GM19324 (cell line): ENCODE measurements around the gene PNO1.
"Not testable (repeated sequence)": the region's sequence is repeated elsewhere in the genome, so short reads cannot be mapped to it uniquely, and the experiment has no call there.

ENCODE experiments used
- ATAC-seq: cut with Tn5 transposase; IDR thresholded peaks from one replicate; pipeline ENCODE4 v1.9.1; 2021; ENCODE audit warnings: mild to moderate bottlenecking, moderate library complexity; ENCODE audit not compliant: unreplicated experiment, low FRiP score

Gene PNO1

DNA sequence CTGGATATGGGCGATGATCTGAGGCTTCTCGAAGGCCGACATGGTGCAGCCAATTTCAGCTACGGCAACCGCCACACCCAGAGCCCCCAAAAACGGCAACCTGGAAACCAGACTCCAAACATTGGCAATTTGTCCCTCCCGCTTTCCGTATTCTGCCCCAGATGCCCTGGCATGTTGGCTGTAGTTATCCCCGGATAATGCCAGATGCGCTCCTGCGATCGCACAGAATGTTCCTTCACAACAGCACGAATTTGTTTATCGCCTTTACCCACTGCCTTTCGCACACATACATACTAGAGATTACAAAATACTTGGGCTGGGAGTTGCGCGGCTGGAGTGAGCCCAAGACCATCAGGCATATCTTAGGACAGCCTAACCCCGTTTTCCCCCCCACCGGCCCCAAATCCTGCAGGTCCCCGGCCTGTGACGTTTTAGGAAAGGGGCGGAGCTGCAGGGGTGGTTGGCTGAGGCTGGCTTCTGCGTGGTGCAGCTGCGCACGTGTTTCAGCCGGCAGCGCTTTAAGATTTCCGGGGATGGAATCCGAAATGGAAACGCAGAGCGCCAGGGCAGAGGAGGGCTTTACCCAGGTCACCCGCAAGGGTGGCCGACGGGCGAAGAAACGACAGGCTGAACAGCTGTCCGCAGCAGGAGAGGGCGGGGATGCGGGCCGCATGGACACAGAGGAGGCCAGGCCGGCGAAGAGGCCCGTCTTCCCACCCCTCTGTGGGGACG is at the start of gene PNO1:
TSS of gene PNO1 (plus strand) at position 487 of the 732 bp plus-strand sequence. CDS start at position 534, 47 bp downstream.
- peak; percentile 92 for ATAC-seq

DNA sequence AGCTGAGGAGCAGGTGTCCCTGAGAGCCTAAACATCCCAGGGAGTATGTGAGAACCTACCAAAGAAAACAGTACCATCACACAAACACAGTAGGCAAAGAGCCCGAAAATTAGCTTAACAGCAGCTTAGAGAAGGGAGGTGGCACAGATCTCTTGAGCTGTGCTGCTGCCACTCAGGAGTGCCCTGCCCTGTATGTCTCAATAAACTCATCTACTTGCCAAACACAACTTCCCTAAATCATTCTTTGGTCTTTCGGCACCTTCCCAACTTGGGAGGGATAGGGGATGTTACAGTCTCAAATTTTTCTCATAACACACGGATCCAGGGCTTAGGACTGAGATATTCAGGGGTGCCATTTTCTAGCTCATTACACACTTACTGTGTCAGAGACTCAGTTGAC is 49.6 kb upstream of the PNO1 start:
- ATAC-seq = no peak

DNA sequence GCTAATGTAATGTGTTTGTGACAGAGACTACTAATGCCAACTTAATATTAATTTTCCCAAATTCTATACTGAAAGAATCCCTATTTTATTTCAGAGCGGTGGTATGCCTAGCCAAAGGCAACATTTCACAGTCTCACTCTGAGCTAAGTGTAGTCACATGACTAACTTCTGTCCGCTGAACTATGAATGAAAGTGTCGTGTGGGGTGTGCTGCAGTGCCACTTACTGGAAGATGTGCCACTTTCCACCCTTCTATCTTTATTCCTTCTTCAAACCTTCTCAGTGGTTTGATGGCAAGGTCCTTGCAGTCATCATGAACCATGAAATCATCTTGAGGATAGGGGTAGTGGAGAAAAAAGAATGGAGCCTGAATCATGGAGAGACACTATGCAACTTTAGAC is 47.6 kb upstream of the PNO1 start:
- peak; percentile 96 for ATAC-seq

DNA sequence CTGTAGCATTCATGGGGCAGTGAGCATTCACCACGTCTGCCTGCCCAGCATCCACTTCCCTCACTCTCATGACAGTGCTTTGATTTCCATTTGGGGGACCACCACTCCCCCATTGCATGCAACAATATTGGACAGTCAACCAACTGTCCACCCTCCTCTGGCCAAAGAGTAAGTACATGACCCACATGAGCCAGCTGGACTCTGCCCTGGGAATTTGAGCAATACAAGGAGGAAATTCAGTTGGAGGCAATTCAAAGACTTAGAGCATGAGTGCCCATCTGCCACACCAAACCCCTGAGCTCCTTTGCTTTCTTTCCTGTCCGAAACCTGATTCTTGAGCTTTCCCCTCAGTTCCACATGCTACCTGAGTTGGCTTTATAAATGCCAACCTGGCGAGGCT is 41.7 kb upstream of the PNO1 start:
- ATAC-seq = no peak

DNA sequence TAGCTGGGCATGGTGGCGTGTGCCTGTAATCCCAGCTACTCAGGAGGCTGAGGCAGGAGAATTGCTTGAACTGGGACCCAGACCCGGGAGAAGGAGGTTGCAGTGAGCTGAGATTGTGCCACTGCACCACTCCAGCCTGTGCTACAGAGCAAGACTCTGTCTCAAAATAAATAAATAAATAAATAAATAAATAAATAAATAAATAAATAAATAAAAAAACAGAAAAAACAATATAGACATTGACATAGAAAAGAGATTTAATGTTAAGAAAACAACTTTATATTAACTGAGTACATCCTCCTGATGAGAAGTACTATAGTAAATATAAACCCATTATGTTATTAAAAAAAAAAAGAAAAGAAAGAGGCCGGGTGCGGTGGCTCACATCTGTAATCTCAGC is 39.8 kb upstream of the PNO1 start:
- not testable (repeated sequence) for ATAC-seq

DNA sequence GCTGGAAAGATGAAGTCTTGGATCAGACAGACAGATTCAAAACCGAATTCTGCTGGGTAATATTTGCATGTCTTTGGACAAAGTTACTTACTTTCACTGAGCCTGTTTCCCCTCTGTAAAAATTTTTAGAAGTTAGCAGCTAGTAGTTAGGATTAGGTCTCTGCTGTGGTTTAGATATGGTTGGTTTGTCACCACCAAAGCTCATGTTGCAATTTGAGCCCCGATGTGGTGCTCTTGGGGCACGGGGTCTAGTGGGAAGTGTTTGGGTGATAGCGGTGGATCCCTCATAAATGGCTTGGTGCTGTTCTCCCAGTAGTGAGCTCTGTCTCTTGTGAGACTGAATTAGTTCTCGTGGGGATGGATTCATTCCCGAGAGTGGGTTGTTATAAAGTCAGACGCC is 38.9 kb upstream of the PNO1 start:
- no peak for ATAC-seq

DNA sequence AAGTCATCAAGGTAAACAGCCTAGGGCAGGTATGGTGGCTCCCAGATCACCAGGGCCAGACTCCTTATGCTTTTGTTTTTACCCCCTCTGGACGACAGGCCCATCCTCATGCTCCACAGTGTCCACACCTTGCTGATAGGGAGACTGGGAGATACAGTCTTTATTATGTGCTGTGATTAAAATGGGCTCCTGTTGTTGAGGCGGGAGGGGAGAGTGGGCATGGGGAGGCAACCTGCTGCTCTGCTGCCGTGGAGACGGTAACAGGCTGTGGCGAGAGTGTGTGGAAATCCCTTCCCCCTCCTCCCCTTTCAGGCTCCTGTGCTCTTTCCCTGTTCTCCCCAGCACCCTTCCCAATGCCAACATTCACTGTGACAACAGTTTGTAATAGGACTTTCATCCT is 38.2 kb upstream of the PNO1 start:
- ATAC-seq = no peak

DNA sequence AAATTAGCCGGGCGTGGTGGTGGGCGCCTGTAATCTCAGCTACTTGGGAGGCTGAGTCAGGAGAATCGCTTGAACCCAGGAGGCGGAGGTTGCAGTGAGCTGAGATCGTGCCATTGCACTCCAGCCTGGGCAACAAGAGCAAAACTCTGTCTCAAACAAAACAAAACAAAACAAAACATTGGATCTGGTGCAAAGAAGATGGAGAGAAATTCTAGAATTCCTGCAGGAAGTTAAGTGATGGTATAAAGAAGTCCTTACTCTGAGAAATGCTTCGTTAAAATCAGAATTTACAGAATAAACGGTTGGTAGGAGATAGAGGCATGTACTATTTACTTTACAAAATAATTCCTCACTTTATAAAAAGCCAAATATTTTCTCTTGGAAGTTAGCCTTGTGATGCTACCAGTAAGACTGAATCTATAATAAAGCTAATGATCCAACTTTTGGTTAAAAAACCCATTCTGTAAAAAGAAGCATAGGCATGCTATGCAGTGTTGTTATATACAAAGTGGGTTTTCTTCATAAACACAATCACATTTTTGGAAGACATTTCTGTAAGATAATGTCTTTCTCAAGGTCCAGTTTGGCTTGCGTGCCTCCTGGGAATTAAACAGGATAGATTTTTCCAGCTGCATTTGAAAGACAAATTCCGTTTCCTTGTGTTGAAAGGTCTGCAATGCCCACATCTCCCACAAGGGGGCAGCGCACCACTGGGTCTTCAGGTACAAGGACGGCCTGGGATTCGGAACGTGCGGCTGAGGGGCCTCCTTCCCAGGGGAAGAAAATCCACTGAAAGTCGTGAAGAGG is 35.6 kb upstream of the PNO1 start:
- ATAC-seq = no peak

DNA sequence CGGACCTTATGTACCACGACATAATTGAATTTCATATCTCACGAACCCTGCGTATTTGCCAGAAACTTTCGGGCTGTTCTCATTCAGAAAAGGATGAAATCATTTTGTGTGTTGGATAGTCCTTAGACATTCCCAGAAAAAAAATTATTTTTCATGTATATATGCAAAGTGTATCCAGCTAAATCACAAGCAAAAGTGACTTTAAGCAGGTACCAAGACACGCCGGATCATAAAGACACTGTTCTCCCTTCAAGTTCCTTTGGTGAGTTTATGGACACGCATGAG is 35.1 kb upstream of the PNO1 start:
- no peak for ATAC-seq

DNA sequence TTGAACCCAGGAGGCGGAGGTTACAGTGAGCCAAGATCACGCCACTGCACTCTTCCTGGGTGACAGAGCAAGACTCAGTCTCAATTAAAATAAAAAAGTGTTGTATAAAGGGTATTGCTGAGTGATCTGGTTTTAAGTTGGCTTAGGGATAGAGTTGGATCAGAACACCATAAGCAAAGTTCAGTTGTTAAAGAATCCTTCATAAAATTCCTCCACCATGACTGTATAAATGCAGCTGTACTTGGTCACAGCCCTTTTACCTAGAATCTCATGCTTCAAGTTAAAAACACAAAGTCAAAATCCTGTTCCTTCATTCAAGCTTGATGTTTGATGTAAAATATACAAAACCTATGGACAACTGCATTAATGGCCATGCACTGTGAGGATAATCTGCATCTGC is 33.4 kb upstream of the PNO1 start:
- no peak for ATAC-seq

DNA sequence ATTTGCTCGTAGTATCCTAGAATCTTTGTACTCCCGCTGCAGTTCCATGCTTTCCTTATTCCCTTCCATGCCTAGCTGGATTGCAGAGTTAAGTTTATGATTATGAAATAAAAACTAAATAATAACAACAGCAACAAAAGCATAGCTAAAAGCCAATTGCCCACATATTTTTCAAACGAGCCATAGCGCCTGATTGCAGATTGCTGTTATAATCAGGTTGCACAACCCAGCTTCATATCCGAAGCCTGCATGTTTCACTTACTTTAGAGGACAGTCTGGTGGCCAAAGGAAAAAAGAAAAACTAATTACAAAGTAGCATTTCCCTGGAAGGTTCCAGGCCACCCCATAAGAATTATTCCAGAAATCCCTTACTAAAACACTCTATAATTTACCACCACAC is 31.9 kb upstream of the PNO1 start:
- ATAC-seq = no peak

DNA sequence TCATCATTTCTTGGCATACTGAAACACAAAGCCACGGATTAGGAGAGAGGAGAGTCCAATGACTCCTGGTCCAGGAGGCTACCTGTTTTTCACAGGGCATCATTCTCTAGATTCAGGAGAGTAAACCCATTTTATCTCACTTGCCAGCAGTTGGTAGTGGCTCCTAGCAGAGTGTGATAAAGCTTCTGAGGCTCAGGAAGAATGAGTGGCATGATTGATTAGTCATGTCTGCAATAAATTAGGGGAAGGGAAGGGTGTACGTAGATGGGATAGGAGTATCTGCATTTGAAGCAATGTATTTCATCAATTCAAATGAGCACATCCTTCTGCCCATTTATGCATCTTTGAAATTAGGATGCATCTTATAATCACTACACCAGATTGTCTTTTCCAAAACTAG is 31.1 kb upstream of the PNO1 start:
- no peak for ATAC-seq

DNA sequence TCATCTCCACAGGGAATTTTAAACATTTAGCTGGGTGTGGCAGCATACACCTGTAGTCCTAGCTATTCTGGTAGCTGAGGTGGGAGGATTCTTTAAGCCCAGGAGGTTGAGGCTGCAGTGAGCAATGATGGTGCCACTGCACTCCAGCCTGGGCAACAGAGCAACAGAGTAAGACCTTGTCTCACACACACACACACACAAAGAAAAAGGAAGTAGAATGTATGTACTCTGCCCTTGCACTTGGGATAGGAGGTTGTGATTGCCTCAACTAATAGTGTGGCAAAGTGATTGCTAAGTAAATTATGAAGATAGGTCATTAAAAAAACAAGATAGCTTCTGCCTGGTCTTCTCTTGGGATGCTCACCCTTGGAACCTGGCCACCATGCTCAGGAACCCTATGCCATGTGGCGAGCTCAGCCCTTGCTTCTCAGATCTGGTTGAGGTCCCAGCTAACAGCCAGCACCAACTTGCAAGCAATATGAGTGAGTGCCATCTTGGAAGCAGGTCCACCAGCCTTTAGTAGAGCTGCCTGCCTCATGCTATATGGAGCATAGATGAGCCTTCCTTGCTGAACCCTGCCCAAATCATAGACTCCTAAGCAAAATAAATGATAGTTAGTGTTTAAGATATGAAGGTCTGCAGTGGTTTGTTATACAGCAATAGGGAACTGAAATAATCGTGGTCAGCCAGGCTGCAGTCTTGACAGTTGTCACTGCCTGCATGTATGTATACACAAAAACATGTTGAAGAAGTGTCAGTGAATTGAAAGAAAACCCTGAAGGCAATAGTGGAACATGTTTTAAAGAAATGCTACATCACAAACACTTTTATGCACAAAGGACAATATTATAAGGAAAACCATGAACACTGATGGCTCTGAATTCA is 30.1 kb upstream of the PNO1 start:
- peak; percentile 72 for ATAC-seq

DNA sequence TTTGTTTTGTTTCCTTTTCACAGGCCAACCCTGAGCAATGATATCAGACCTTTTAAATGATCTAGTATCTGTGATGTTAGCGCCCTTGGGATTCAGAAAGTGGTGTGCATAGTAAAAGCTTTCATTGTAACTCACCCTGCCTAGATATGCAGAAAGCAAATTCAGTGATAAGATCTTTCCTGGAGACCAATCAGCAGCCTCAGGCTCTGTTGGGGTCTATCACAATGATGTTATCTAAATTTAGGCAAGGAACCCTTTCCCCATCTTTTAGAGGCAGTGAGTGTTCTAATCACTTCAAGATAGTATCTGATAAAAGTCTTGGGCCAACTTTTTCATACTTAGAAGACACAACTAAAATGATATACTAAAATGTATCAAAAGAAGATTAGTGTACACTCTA is 23.6 kb upstream of the PNO1 start:
- no peak for ATAC-seq

DNA sequence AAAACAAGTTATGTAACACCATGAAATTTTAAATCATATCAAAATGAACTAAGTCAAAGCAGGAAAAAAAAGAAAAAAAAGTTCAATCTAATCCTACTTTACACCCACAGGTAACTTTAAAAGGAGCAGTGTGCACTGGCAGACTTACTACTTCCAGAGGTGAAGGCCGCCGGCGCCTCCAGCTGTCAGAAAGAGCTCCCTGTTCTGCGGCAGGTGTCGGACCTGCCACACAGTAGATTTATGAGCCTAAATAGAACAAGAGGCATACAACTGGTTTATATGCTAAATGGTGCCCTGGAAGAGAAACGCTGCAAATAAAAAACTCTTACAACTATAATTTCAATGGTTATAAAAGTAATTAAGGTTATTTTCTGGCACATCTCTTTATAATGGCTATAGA is 23.1 kb upstream of the PNO1 start:
- no peak for ATAC-seq

DNA sequence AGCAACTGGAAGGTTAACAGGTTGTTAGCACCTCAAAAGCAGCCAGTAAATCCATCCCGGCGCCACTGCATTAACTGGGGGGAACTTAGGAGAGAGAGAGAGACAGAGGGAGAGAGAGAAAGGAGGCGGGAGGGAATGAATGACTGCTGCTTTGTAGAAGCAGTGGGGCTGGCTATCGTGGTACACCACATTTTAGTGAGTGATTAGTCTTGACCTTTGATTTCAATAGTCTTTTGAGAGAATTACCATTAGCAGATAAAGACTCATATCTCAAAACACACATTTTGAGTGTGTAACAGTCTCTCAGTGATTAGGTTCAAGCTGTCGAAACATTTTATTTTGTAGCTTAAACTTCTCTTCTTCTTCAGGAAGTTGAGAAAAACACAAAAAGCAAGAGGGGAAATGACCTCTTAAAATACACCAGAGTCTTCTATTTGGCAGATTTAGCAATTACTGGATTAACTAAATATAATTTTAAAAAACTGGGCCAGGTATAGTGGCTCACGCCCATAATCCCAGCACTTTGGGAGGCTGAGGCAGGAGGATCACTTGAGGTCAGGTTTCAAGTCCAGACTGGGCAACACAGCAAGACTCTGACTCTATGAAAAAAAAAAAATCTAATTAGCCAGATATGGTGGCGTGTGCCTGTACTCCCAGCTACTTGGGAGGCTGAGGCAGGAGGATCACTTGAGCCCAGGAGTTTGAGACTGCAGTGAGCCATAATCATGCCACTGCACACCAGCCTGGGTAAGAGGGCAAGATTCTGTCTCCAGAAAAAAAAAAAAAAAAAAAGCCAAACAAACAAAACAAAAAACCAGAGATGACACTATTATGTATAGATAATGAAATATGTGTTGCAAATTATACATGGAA is 22.0 kb upstream of the PNO1 start:
- no peak for ATAC-seq

DNA sequence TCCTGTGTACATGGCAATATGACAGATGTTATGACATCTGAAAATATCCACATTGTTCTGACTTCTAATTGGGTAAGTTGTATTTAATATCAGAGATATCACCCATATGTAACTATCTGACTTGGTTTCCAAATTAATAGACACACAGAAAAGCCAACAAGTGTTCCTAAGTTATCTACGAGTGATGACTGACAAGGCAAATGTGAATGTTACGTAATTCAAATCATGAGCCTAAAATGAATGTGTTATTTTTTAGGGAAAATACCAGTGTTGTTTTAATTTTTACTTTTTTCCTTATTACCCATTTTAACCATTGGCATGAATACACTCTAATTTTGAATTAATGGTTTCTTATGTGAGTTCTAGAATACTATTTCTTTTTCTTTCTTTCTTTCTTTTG is 15.8 kb upstream of the PNO1 start:
- no peak for ATAC-seq

DNA sequence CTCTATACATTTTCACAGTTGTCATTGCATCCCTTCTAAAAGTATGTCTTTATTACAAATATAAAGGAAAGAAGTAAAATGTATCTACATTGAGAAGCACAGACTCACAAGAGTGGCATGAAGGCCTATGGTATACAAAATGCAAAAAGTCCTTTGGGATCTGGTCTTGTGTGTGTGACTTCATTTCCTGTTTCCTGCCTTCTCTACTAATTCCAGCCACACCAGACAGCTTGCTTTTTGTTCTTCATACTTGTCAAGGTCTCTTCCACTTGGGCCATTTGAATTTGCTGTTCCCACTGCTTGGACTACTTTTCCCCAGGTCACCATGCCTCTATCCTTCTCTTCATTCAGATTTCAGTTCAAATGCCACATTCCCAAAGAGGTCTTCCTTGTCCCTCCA is 6.7 kb upstream of the PNO1 start:
- ATAC-seq = no peak

DNA sequence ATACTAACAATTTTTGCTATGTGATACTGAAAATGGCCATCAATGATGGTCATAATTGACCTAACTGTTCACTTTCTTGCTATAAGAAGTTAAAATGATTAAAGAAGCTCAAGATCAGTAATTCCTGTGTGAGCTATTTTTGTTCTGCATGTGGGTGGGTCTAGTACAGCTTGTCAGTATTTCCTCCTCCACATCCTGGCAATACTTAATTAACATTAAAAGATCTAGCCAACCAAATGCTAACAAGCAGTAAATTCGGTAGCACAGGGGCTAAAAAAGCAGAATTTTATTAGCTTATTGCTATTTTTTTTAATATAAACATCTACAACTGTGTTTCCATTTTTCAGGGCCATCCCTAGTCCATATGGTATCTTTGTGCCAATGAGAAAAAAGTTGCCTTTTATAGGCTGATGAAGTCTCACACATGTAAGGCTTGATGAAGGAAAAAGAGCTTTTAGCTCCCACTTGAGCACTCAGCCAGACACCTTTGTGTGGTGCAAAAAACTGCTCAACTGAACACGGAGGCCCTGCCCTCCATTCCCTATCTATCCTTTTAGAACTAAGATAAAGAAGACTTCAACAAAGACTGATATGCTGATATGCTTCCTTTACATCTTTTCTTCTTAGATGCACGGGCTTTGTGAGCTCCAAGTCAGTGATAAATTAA is 4.9 kb upstream of the PNO1 start:
- no peak for ATAC-seq

DNA sequence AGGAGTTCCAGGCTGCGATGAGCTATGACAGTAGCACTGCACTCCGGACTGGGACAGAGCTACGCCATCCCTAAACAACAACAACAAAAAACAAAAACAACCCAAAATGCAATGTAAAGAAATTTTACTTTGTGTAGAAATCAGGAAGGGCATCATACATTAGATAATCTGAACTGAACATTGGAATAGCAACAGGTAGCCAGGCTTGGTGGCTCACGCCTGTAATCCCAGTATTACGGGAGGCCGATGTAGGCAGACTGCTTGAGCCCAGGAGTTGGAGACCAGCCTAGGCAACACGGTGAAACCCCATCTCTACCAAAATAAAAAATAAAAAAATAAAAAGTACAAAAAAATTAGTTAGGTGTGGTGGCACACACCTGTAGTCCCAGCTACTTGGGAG is 2.1 kb upstream of the PNO1 start:
- no peak for ATAC-seq
